Right ventricle myocardium inferior (tissue), 1 donor: ENCODE measurements around the gene STPG3. TPM values are rescaled to one million over a fixed set of nuclear protein-coding genes. Genes with fewer than 3 reads are reported as not detected.
"Not testable (repeated sequence)": the region's sequence is repeated elsewhere in the genome, so short reads cannot be mapped to it uniquely, and the experiment has no call there.

Experiments
- ATAC-seq: fragments of 200-7000 bp; cut with Tn5 transposase; one replicate; pipeline ENCODE4 v1.9.1; 2020; ENCODE audit warnings: mild to moderate bottlenecking, moderate library complexity
- DNase-seq: peaks from one replicate; pipeline ENCODE4 v3.0.0; 2021; ENCODE audit errors: missing footprints
- intact Hi-C: fragments of 100-400 bp; cut with DNase I; formaldehyde crosslinking; loops from one replicate; pipeline ENCODE4 v1.11.0; 2022
- total RNA-seq: library from RNA; stranded (reverse); fragmentation: NEBNext Ultra II Directional; extraction: Animal tissue kit (Norgen Biotek cat#: 25700); gene quantifications from one replicate; pipeline ENCODE4 v1.2.1, GENCODE V29; 2021
- donor health status: DM: no; HTN: yes; CAD: no; lungs with severe emphysema.

Gene STPG3
- total RNA-seq, 1 donor from 2014 or later, result 1.4 TPM

GRCh38 chr9:137253717-137254623 is 2.9 kb downstream of the STPG3 start:
- intact Hi-C loops, result no loop called here
- DNase-seq (no peak), ATAC-seq (no peak)

- ATAC-seq (peak; percentile 86), DNase-seq (peak; percentile 97)
- intact Hi-C loops, result no loop called here
These were observed 3.8 kb downstream of the STPG3 start, which contains the start of gene NELFB for GRCh38 chr9:137254624-137255447. Gene NELFB (plus strand): TSS chr9:137255327.

- intact Hi-C loops, result no loop called here
- ATAC-seq, result no peak
- peak; percentile 80 for DNase-seq
These were observed 4.5 kb downstream of the STPG3 start for GRCh38 chr9:137255448-137256114.

DNA sequence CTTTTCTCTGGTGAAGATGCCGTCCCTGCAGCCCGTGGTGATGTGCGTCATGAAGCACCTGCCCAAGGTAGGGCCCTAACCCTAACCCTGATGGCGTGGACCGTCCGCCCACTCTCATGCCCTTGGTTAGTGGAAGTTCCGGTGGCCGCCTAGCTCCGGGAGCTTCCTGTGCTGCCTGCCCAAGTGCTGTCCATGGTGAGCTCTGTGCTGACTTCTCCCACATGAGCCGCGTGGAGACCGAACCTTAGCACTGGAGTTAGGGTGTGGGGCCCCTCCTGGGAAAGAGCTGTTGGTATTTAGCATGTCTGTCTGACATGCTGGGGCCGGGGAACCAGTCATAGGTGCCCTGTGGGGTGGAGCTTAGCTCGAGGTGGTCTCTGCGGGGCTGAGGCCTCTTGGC is 5.3 kb downstream of the STPG3 start:
- ATAC-seq (no peak), DNase-seq (no peak)
- intact Hi-C loops, result no loop called here

DNA sequence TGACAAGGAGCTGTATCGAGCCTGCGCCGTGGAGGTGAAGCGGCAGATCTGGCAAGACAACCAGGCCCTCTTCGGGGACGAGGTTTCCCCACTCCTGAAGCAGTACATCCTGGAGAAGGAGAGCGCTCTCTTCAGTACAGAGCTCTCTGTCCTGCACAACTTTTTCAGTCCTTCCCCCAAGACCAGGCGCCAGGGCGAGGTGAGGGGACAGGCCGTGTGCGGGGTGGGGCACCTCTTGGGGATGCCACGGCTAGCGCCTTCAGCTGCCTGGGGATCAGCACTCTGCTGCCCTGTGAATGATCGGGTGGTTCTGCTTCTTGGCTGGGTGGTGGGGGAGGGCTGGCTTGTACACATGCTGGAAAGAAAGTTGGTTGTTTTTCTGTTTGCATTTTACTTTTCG is 5.8 kb downstream of the STPG3 start:
- DNase-seq, result no peak
- no peak for ATAC-seq
- intact Hi-C loops, result no loop called here

GRCh38 chr9:137262173-137262908 is 11.3 kb downstream of the STPG3 start:
- ATAC-seq, intact Hi-C loops: not testable (repeated sequence)
- peak; percentile 55 for DNase-seq

DNA sequence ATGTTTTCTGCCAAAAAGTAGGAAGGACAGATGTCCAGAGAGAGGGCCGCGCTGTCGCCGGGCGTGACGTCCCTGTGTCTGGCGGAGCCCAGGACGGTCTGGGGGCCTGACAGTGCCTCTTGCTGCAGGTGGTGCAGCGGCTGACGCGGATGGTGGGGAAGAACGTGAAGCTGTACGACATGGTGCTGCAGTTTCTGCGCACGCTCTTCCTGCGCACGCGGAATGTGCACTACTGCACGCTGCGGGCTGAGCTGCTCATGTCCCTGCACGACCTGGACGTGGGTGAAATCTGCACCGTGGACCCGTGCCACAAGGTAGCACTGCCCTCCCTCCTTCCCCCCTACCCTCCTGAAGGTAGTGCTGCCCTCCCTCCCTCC is 11.8 kb downstream of the STPG3 start:
- DNase-seq (no peak), ATAC-seq (no peak)
- intact Hi-C loops, result no loop called here

DNA sequence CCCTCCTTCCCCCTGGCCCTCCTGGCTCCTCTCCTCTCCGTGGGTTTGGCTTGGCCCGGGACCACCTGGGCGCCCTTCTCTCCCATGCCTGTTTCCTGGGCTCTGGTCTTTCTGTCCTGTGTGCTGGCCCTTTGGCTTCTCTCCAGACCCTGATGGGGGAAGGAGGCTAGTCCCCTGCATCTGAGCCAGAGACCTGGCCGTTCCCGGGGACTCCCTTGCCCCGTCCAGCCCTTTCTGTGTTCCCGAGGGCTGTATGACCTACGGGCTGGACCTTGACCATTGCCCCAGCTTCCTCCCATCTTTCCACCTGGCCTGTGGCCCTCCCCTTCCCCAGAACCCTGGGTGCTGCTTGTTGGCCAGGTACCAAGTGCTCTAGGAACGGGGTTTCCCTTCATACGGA is 12.4 kb downstream of the STPG3 start:
- intact Hi-C loops, result no loop called here
- DNase-seq (no peak), ATAC-seq (no peak)

- intact Hi-C loops, result no loop called here
- DNase-seq (peak; percentile 54), ATAC-seq (no peak)
These were observed 13.0 kb downstream of the STPG3 start for GRCh38 chr9:137264067-137264466.

- no peak for ATAC-seq
- DNase-seq, result no peak
- intact Hi-C loops, result no loop called here
These were observed 14.5 kb downstream of the STPG3 start for GRCh38 chr9:137265496-137266161.

DNA sequence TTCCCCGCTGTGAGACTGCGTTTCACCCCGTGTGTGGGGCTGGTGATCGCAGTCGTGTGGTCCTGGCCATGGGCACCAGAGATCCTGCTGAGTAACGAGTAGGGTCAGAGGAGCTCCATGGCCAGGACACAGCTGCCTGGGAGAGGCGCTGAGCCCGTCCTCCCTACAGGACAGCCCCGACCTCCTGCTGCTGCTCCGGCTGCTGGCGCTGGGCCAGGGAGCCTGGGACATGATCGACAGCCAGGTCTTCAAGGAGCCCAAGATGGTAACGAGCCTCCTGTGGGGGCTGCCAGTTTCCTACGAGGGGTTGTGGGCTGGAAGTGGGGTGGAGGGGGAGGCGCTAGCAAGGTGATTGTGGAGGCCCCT is 15.1 kb downstream of the STPG3 start:
- no peak for DNase-seq
- intact Hi-C loops, result no loop called here

GRCh38 chr9:137266585-137267453 is 15.7 kb downstream of the STPG3 start:
- intact Hi-C loops, result no loop called here
- ATAC-seq, result no peak
- DNase-seq, result no peak

More for the DNA sequence above, 15.1 kb downstream of the STPG3 start:
- ATAC-seq, result no peak

DNA sequence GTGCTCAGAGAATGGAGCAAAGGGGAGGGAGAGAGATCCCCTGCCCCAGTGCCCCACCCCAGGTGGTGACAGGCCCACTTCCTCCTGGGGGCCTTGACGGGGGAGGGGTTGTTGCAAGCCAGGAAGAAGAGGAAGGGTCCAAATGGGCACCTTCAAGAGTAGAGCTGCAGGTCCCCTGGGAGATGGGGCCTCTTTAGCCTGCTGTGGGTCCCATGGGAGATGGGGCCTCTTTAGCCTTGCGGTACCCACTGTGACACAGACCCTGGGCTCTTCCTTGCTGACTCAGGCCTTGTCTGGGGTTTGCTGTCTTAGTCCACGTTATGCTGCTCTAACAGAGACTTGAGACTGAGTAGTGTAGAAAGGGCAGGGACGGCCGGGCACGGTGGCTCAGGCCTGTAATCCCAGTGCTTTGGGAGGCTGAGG is 16.9 kb downstream of the STPG3 start:
- DNase-seq (no peak), ATAC-seq (no peak)
- intact Hi-C loops, result no loop called here

DNA sequence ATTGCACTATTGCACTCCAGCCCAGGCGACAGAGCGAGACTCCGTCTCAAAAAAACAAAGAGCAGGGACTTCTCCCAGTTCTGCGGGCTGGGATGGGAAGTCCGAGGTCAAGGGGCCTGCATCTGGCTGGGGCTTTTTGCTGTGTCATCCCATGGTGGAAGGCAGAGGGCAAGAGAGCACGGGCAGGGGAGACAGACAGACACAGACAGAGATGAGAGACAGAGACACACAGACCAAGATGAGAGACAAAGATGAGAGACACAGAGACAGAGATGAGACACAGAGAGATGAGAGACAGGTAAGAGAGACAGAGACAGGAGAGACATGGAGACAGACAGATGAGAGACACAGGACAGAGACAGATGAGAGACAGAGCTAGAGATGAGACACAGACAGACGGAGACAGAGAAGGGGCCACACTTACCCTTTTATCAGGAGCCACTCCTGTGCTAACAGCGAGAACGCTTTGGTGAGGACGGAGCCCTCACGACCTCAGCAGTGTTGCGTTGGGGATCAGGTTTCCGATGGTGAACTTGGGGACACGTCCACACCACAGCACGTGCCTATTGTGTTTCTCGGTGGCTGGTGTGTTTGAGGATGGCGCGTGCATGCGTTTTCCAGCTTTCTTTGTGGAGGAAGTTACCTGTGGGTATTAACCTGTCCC is 17.6 kb downstream of the STPG3 start:
- intact Hi-C loops, result no loop called here
- ATAC-seq (no peak), DNase-seq (no peak)

DNA sequence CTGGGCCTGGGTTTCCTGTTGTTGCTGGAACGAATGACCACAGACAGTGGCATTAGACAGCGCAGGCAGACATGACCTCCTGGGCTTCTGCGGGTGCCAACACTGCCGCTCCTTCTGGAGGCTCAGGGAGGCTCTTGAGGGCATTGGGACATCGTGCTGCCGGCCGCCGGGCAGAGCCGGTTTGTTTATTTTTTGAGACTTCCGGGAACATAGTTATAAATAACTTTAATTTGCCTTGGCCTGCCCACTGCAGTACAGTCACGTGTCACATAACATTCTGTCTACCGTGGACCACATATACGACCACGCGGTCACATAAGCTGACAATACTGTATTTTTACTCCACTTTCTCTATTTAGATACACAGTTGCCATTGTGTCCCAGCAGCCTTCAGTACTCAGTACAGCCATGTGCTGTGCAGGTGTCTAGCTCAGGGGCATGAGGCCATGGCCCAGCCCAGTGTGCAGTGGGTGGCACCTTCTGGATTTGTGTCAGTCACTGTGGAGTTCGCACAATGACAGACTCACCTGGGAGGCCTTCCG is 18.2 kb downstream of the STPG3 start:
- intact Hi-C loops, result no loop called here
- DNase-seq, result no peak
- ATAC-seq, result peak; percentile 70

DNA sequence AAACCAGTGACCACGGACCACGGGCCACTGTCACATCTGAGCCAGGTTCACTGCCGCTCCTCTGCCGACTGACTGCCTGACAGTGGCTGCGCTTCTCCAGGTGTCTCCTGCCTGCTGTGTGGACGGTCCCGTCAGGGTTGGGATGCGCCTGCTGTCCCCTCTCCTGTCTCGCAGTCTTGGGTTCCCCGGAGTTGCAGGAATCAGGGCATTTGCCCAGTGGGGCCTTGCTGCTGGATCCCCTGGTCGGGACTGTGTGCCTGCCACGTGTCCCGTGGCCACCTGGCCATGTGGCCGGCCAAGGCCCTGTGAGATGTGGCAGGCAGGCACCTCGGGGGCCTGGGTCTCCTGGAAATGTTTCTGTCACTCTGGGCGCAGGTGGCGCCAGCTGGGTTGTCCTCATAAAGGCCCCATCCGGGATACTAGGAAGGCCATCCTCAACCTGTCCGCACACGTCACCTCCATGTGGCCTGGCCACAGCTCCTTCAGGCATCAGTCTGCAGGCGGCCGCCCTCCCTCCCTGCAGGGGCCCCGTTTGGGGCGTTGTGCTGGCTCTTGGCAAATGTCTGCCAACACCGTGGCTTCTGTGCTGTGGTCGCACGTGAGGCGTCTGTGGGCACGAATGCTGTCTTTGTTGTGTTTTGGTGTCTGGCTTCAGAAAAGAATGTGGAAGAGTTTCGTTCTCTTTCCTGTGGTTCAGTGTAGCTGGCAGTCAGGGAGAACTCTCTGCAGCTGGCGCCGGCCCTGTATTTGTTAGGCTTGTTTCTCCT is 20.0 kb downstream of the STPG3 start:
- DNase-seq (no peak), ATAC-seq (no peak)
- intact Hi-C loops, result no loop called here
